Occipital lobe (tissue), 2 donors: ENCODE results near the gene SPDYE16. TPM values are rescaled to one million over a fixed set of nuclear protein-coding genes. Genes with fewer than 3 reads are reported as not detected.
"Not testable (repeated sequence)": the region's sequence is repeated elsewhere in the genome, so short reads cannot be mapped to it uniquely, and the experiment has no call there.

Experiments
- DNase-seq: peaks from one replicate; lab custom pipeline; 2025; lab: John Stamatoyannopoulos, UW
- total RNA-seq: library from RNA; depleted of rRNA; stranded (reverse); fragments of >200 nt; gene quantifications from one replicate; pipeline ENCODE4 v1.2.3, GENCODE V29; 2014

The SPDYE16 gene
- total RNA-seq, 1 donor from 2014 or later: not detected

- DNase-seq: no peak
Observed at GRCh38 chr7:76505168-76506080, 37.7 kb downstream of the SPDYE16 start.

DNA sequence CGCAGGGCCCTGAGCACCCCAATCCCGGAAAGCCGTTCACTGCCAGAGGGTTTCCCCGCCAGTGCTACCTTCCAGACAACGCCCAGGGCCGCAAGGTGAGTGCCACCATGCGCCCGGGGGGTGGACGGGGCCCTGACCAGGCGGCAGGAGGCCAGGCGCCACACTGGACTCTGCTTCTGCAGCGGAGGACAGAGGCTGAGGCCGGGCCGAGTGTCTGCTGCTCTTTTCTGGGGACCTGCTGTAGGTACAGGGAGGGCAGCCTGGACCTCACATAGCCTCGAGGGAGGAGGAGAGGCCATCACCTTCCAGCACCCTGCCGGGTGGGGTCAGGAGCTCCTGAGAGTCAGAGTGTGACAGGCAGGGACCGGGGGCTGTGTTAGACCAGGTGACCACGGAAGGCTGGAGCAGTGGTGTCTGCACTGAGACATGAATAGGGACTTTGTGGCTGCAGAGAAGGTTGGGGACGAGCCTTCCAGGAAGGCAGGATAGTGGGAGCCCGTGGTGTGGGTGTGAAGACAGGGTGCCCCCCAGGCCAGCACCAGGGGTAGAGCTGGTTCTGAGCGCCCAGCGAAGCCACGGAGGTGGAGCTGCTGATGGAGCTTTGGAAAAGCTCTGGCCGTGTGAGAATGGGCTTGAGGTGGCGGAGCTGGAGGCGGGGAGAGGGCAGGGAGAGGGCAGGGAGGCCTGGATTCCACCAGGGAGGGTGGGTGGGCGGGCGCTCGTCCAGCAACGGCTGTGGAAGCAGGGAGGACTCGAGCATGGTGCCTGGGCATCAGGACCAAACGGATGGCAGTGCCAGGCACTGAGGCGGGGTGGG lies 38.5 kb downstream of the SPDYE16 start:
- not testable (repeated sequence) for DNase-seq

DNA sequence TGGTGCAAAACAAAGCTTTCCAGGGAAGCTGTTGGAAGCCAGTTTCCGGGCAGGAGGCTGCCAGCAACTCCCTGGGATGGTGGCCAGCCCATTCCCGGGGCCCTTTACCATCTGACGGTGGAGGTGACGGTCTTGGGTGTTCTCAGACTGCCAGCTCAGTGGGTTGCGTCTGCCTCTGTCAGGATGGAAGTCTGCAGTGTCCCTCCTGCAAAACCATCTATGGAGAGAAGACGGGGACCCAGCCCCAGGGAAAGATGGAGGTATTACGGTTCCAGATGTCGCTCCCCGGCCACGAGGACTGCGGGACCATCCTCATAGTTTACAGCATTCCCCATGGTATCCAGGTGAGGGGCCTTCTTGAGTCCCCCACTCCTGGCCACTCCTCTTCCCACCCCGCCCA lies 39.9 kb downstream of the SPDYE16 start:
- DNase-seq: not testable (repeated sequence)

- not testable (repeated sequence) for DNase-seq
Observed at GRCh38 chr7:76502836-76503235, 40.3 kb downstream of the SPDYE16 start.

GRCh38 chr7:76502224-76502623 lies 40.9 kb downstream of the SPDYE16 start:
- DNase-seq: not testable (repeated sequence)

DNA sequence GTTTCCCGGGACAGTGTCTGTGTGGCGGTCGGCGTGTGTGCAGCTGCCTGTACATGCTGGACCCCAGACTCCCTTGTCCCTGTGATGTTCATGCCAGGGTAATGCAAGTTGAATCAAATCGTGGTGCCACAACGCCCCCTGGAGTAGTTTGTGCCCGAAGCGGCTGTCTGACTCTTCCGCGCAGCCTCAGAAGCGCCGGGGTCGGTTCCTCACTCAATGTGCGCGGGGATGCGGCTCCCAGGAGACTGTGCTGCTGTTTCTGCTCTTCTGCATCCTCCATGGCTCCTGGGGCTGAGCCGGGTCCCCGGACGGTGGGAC lies 43.2 kb downstream of the SPDYE16 start:
- not testable (repeated sequence) for DNase-seq

- not testable (repeated sequence) for DNase-seq
Observed at GRCh38 chr7:76499201-76499923, 43.7 kb downstream of the SPDYE16 start.

- DNase-seq: not testable (repeated sequence)
Observed at GRCh38 chr7:76498583-76499200, 44.4 kb downstream of the SPDYE16 start.

- DNase-seq: not testable (repeated sequence)
Observed at GRCh38 chr7:76497918-76498582, 45.0 kb downstream of the SPDYE16 start.

GRCh38 chr7:76495717-76496116 lies 47.4 kb downstream of the SPDYE16 start:
- not testable (repeated sequence) for DNase-seq

DNA sequence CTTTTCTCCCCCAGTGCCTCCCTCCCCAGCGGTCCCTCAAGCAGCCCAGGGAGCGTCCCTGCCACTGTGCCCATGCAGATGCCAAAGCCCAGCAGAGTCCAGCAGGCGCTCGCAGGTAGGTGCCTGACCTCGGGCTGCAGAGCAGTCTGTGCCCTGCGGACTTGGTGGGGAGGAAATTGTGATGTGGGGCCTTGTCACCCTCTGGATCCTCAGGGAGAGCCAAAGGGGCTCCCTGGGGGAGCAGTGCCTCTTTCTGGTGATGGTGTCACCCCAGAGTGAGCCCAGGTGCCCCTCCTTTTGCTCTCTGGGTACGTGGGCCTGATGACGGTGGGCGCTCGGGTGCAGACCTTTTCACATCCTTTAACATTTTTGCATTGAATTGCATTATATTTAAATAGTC lies 51.0 kb downstream of the SPDYE16 start:
- not testable (repeated sequence) for DNase-seq

DNA sequence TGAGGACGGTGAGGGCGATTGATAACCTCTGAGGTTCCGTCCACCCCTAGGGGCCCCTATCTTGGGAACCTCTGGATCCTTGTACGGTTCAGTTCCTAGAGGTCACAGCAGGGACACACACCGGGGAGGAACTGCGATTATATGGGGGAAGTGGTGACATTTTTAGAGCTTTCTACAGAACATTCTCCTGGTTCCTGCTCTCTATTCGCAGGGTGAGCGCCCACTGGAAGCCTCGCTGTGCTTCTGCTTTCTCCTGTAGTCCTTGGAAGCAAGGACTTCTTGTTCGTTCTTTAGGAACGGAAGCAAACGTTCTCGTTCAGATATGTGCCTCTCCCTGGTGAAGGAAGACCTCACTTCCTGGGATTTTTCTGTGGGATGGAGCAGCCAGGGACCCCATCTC lies 55.1 kb downstream of the SPDYE16 start:
- not testable (repeated sequence) for DNase-seq

DNA sequence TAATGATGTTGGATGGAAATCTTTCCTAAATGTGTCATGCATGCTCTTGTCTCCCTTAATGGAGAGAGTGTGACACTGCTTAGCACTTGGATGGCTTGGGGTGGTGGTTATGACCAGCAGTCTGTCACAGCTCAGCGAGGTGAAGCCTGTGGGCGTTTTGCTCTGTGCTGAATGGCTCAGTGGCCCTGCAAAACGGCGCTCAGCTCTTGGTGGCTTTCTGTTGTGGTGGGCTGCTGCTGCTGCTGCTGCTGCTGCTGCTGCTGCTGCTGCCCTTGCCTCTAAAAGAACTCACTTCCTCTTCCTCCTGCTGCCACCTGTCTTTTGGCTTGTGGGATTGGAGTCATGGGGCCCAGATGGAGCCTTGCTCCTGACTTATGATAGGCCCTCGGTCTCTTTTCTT lies 56.5 kb downstream of the SPDYE16 start:
- DNase-seq: not testable (repeated sequence)

DNA sequence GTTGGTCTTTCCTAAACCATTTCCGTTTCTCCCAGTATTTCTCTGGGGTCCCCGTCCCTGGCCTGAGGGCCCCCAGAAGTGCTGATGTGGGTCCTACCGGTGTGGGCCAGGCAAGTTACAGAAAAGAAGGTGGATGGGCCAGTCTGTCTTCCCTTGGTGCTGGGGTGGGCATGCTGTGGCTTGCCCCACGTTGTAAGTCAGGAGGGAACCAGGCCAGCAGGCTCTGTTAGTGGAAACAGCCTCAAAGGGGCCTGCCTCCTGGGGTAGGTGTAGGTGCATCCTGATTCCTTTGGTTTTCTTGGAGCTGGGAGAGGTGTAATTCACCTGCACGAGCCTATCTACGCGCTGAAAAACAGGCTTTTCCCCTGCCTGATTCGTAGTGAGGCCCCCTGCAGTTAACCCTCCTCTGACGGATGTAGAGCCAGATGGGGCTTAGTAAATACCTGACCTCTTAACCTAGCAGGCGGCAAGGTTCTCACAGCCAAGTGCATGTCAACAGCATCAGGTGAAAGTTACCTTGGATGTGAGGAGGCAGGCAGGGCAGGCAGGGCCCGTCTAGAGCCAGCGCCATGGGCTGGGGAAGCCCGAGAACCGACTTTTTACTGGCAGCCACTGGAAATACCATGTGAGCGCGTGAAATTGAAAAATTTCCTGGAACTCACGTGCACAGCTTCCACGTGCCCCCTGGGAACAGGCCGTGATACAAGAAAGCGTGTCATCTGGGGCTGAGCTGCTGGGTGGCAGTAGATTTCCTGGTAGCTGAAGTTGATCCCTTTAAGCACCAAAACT lies 57.1 kb downstream of the SPDYE16 start:
- not testable (repeated sequence) for DNase-seq

- not testable (repeated sequence) for DNase-seq
Observed at GRCh38 chr7:76484456-76484855, 58.6 kb downstream of the SPDYE16 start.

DNA sequence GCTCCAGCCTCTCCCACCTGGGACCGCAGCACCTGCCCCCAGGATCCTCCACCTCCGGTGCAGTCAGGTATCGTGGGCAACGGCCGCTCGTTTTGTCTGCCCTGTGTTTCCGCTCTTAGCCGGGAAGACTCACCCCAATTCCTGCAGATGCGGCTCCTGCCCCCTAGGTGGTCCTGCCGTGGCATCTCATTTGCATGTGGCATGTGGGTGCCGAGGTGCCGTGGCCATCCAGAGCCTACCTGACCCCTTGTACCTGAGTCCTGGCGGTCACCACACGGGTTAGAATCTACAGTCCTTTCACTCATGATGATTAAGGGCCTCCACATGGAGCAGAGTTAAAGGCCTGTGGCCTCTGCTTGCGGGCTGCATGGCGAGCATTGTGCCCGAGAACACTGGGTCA lies 60.0 kb downstream of the SPDYE16 start:
- not testable (repeated sequence) for DNase-seq

DNA sequence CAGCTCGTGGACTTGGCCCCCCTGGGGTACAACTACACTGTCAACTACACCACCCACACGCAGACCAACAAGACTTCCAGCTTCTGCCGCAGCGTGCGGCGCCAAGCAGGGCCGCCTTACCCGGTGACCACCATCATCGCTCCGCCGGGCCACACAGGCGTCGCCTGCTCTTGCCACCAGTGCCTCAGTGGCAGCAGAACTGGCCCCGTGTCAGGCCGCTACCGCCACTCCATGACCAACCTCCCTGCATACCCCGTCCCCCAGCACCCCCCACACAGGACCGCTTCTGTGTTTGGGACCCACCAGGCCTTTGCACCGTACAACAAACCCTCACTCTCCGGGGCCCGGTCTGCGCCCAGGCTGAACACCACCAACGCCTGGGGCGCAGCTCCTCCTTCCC lies 60.4 kb downstream of the SPDYE16 start:
- not testable (repeated sequence) for DNase-seq
